ENCODE results near the gene VDAC2.

VDAC2 gene

GRCh38 chr10:75234683-75235374 lies 24.2 kb downstream of the VDAC2 start:
- ChIA-PET POLR2A (interaction anchor here (1.0 to 3.8 kb wide), 7 partner anchors 10 to 1084 kb away, joined by 3 to 36 read pairs (median 9); partner anchors contain the start of genes ADK, AP3M1, SAMD8 and VDAC2), CTCF (interaction anchor here (0.6 to 4.6 kb wide), 15 partner anchors 9 to 1233 kb away, joined by 3 to 47 read pairs (median 4); partner anchors contain the start of gene VDAC2)
- Histone ChIP-seq H3K36me3 (ENCODE audit: control insufficient read depth in 2 of 2, insufficient read depth in 1 of 2, low read length in 2 of 2) (peaks cover under 1 to 40% of the 10 kb centered on the region in 2 experiments), H3K4me1 (ENCODE audit: control insufficient read depth, insufficient read depth, low read length) (no peaks in the 10 kb centered on the region; the same call in 1 of the 2 replicates), H3K4me3 (ENCODE audit: low read depth, low read length) (peak overlapping the region; percentile 62), H3K27ac (ENCODE audit: extremely low read depth, low read depth, low read length) (peak overlapping the region; percentile 92), H3K9me3 (ENCODE audit: control insufficient read depth, insufficient read depth, low read depth, low read length) (no peaks in the 10 kb centered on the region)
- TF ChIP-seq ZNF692 (tag by site-specific recombination; IDR thresholded peaks at IDR 0.05) (peak; percentile 10; the same call in 1 of the 2 replicates), MEIS1 (CRISPR knock-in tag; IDR thresholded peaks at IDR 0.05; ENCODE audit: borderline replicate concordance) (no peak), ZNF585B (tag by site-specific recombination; IDR thresholded peaks at IDR 0.05) (no peak), YY2 (tag by site-specific recombination; IDR thresholded peaks at IDR 0.05) (0 out of 2 replicates have a peak, but pooled peaks have one; percentile 20), ZBTB26 (tag by site-specific recombination; optimal IDR thresholded peaks at IDR 0.05) (peak; percentile 87), ZNF707 (tag by site-specific recombination; IDR thresholded peaks at IDR 0.05) (no peak; the same call in 1 of the 2 replicates), ZNF76 (tag by site-specific recombination; IDR thresholded peaks at IDR 0.05; ENCODE audit: borderline replicate concordance, low read depth) (0 out of 2 replicates have a peak, but pooled peaks have one; percentile 11), KLF8 (tag by site-specific recombination; IDR thresholded peaks at IDR 0.05) (no peak), ZNF514 (tag by site-specific recombination; IDR thresholded peaks at IDR 0.05) (no peak), KLF1 (tag by site-specific recombination; IDR thresholded peaks at IDR 0.05) (0 out of 2 replicates have a peak, but pooled peaks have one; percentile 6), ZBTB20 (tag by site-specific recombination; IDR thresholded peaks at IDR 0.05) (peak; percentile 81; the same call in 1 of the 2 replicates), ZNF561 (tag by site-specific recombination; IDR thresholded peaks at IDR 0.05; ENCODE audit: borderline replicate concordance) (0 out of 2 replicates have a peak, but pooled peaks have one; percentile 52), ZEB2 (tag by site-specific recombination; IDR thresholded peaks at IDR 0.05) (peak; percentile 46), SP7 (tag by site-specific recombination; IDR thresholded peaks at IDR 0.05) (peak; percentile 11; the same call in 1 of the 2 replicates), ZNF843 (tag by site-specific recombination; IDR thresholded peaks at IDR 0.05) (peak; percentile 33; the same call in 1 of the 2 replicates), ZXDB (tag by site-specific recombination; IDR thresholded peaks at IDR 0.05) (no peak; the same call in 1 of the 2 replicates), KLF17 (tag by site-specific recombination; IDR thresholded peaks at IDR 0.05) (0 out of 2 replicates have a peak, but pooled peaks have one; percentile 47), ZBTB17 (tag by site-specific recombination; IDR thresholded peaks at IDR 0.05) (peak; percentile 91), ZBTB8A (tag by site-specific recombination; IDR thresholded peaks at IDR 0.05) (peak; percentile 87), REST (tag by site-specific recombination; IDR thresholded peaks at IDR 0.05) (0 out of 2 replicates have a peak, but pooled peaks have one; percentile 21), ZBTB7A (tag by site-specific recombination; IDR thresholded peaks at IDR 0.05; ENCODE audit: low read depth) (no peak; the same call in 1 of the 2 replicates), ZNF2 (tag by site-specific recombination; IDR thresholded peaks at IDR 0.05) (0 out of 2 replicates have a peak, but pooled peaks have one; percentile 18)
- TF ChIP-seq, protein P1, sequence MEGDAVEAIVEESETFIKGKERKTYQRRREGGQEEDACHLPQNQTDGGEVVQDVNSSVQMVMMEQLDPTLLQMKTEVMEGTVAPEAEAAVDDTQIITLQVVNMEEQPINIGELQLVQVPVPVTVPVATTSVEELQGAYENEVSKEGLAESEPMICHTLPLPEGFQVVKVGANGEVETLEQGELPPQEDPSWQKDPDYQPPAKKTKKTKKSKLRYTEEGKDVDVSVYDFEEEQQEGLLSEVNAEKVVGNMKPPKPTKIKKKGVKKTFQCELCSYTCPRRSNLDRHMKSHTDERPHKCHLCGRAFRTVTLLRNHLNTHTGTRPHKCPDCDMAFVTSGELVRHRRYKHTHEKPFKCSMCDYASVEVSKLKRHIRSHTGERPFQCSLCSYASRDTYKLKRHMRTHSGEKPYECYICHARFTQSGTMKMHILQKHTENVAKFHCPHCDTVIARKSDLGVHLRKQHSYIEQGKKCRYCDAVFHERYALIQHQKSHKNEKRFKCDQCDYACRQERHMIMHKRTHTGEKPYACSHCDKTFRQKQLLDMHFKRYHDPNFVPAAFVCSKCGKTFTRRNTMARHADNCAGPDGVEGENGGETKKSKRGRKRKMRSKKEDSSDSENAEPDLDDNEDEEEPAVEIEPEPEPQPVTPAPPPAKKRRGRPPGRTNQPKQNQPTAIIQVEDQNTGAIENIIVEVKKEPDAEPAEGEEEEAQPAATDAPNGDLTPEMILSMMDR (tag by site-specific recombination; IDR thresholded peaks at IDR 0.05) = peak; percentile 84; the same call in 1 of the 2 replicates
- TF ChIP-seq, protein P2, sequence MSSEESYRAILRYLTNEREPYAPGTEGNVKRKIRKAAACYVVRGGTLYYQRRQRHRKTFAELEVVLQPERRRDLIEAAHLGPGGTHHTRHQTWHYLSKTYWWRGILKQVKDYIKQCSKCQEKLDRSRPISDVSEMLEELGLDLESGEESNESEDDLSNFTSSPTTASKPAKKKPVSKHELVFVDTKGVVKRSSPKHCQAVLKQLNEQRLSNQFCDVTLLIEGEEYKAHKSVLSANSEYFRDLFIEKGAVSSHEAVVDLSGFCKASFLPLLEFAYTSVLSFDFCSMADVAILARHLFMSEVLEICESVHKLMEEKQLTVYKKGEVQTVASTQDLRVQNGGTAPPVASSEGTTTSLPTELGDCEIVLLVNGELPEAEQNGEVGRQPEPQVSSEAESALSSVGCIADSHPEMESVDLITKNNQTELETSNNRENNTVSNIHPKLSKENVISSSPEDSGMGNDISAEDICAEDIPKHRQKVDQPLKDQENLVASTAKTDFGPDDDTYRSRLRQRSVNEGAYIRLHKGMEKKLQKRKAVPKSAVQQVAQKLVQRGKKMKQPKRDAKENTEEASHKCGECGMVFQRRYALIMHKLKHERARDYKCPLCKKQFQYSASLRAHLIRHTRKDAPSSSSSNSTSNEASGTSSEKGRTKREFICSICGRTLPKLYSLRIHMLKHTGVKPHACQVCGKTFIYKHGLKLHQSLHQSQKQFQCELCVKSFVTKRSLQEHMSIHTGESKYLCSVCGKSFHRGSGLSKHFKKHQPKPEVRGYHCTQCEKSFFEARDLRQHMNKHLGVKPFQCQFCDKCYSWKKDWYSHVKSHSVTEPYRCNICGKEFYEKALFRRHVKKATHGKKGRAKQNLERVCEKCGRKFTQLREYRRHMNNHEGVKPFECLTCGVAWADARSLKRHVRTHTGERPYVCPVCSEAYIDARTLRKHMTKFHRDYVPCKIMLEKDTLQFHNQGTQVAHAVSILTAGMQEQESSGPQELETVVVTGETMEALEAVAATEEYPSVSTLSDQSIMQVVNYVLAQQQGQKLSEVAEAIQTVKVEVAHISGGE (tag by site-specific recombination; conservative IDR thresholded peaks at IDR 0.05; ENCODE audit: low read depth) = 0 out of 2 replicates have a peak, but pooled peaks have one; percentile 13
